ENCODE results near the gene SDK2. TPM values are rescaled to one million over a fixed set of nuclear protein-coding genes. Genes with fewer than 3 reads are reported as not detected.

Gene SDK2
- total and polyA plus RNA-seq, 2 of the 8 experiments (the other 6 are each of a cell fraction or from before 2014, with no cell fraction given): 3.9 to 4.1 TPM

GRCh38 chr17:73552300-73553048 is 91.8 kb downstream of the SDK2 start (continued):
- TF ChIP-seq EP300 (IDR thresholded peaks at IDR 0.05; ENCODE audit: borderline replicate concordance in 1 of 2, low read depth in 2 of 2, low read length in 2 of 2) (no peak), CBX5 (IDR thresholded peaks at IDR 0.05; ENCODE audit: low read depth, low read length) (no peak), BCL11A (IDR thresholded peaks at IDR 0.05; ENCODE audit: low read depth in 2 of 2, low read length in 2 of 2) (no peak)
